ENCODE measurements around the gene ZFYVE9.

DNA sequence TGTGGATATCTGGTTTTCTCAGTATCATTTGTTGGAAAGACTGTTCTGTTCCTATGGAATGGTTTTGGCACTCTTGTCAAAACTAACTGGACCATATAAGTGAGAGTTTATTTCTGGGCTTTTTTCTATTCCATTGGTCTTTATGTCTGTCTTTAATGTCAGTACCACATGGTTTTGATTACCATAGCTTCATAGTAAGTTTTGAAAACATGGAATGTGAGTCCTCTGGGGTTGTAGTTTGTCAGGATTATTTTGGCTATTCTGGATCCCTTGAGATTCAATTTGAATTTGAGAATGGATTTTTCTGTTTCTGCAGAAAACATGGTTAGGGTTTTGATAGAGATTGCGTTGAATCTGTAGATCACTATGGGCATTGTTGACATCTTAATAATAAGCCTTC lies 107.9 kb downstream of the ZFYVE9 start:
- TF ChIP-seq BHLHE40 (IDR thresholded peaks at IDR 0.05; ENCODE audit: borderline replicate concordance) (no peak), SP1 (IDR thresholded peaks at IDR 0.05) (no peak), TARDBP (IDR thresholded peaks at IDR 0.05) (no peak), FOXK2 (IDR thresholded peaks at IDR 0.05) (no peak), HDGF (IDR thresholded peaks at IDR 0.05; ENCODE audit: borderline replicate concordance) (no peak), FOXM1 (IDR thresholded peaks at IDR 0.05; ENCODE audit: borderline replicate concordance) (no peak), NFRKB (IDR thresholded peaks at IDR 0.05) (no peak), ZNF384 (IDR thresholded peaks at IDR 0.05) (no peak), LEF1 (IDR thresholded peaks at IDR 0.05; ENCODE audit: borderline replicate concordance) (no peak), SUZ12 (IDR thresholded peaks at IDR 0.05) (no peak)
- TF ChIP-seq, protein P1, sequence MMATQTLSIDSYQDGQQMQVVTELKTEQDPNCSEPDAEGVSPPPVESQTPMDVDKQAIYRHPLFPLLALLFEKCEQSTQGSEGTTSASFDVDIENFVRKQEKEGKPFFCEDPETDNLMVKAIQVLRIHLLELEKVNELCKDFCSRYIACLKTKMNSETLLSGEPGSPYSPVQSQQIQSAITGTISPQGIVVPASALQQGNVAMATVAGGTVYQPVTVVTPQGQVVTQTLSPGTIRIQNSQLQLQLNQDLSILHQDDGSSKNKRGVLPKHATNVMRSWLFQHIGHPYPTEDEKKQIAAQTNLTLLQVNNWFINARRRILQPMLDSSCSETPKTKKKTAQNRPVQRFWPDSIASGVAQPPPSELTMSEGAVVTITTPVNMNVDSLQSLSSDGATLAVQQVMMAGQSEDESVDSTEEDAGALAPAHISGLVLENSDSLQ (IDR thresholded peaks at IDR 0.05) = no peak
